HepG2 (cell line): Measurements from ENCODE around the gene DACH2.

Experiments used
- AFF4 ChIP-seq: sonication (generic); formaldehyde crosslinking; IDR thresholded peaks from 2 replicates; pipeline ENCODE4 v1.4.0; 2020; ENCODE audit warnings: missing genetic modification reagents
- CSRNP1 ChIP-seq: sonication (generic); formaldehyde crosslinking; IDR thresholded peaks from 2 replicates; pipeline ENCODE4 v1.8.1; 2023; ENCODE audit warnings: mild to moderate bottlenecking, missing genetic modification reagents
- CTCF ChIP-seq: sonication (generic); formaldehyde crosslinking; IDR thresholded peaks from 2 replicates; pipeline ENCODE4 v1.5.0; 2020; ENCODE audit warnings: mild to moderate bottlenecking, missing genetic modification reagents, moderate library complexity
- FOSL1 ChIP-seq: sonication (generic); formaldehyde crosslinking; IDR thresholded peaks from 2 replicates; pipeline ENCODE4 v1.9.0; 2021; ENCODE audit warnings: missing genetic modification reagents, borderline replicate concordance
- MAFG ChIP-seq: sonication (generic); formaldehyde crosslinking; IDR thresholded peaks from 2 replicates; pipeline ENCODE4 v1.5.1; 2020; ENCODE audit warnings: mild to moderate bottlenecking, missing genetic modification reagents
- RAD21 ChIP-seq: fragments of 450-650 bp; formaldehyde crosslinking; IDR thresholded peaks from 2 replicates; pipeline ENCODE4 v1.5.0; 2020; ENCODE audit warnings: mild to moderate bottlenecking
- RFX5 ChIP-seq: IDR thresholded peaks from 2 replicates; pipeline ENCODE4 v1.6.1; 2011; ENCODE audit warnings: low read depth, low read length, improper control_type of control experiment
- RNF2 ChIP-seq: fragments of 450-650 bp; conservative IDR thresholded peaks from 2 replicates; pipeline ENCODE4 v1.6.1; 2016; ENCODE audit warnings: low read depth
- ZBTB8A ChIP-seq: sonication (generic); formaldehyde crosslinking; IDR thresholded peaks from 2 replicates; pipeline ENCODE4 v1.4.0; 2020; ENCODE audit warnings: mild to moderate bottlenecking, low read depth, missing genetic modification reagents, borderline replicate concordance
- ZNF160 ChIP-seq: sonication (generic); formaldehyde crosslinking; IDR thresholded peaks from 2 replicates; pipeline ENCODE4 v1.8.0; 2022; ENCODE audit warnings: mild to moderate bottlenecking, inconsistent platforms, missing genetic modification reagents
- ZNF17 ChIP-seq: sonication (generic); formaldehyde crosslinking; IDR thresholded peaks from 2 replicates; pipeline ENCODE4 v1.5.0; 2020; ENCODE audit warnings: mild to moderate bottlenecking, missing genetic modification reagents
- ZNF251 ChIP-seq: sonication (generic); formaldehyde crosslinking; IDR thresholded peaks from 2 replicates; pipeline ENCODE4 v1.9.0; 2021; ENCODE audit warnings: mild to moderate bottlenecking, missing genetic modification reagents

GRCh38 chrX:86263526-86263925 lies 115.3 kb downstream of the DACH2 start:
- TF ChIP-seq RFX5: no peak
- no peak for TF ChIP-seq AFF4 (CRISPR knock-in tag)
- no peak for TF ChIP-seq CTCF (CRISPR knock-in tag)
- no peak for TF ChIP-seq RAD21
- no peak for TF ChIP-seq CSRNP1 (CRISPR knock-in tag)
- no peak for TF ChIP-seq MAFG (CRISPR knock-in tag)
- no peak for TF ChIP-seq RNF2
- no peak for TF ChIP-seq ZNF17 (CRISPR knock-in tag)
- TF ChIP-seq FOSL1: no peak
- no peak for TF ChIP-seq ZNF160 (CRISPR knock-in tag)
- no peak for TF ChIP-seq ZBTB8A (CRISPR knock-in tag)
- TF ChIP-seq ZNF251 (CRISPR knock-in tag): no peak
